HG03135 (cell line): ENCODE measurements around the gene FAF1.

ENCODE experiments used
- ATAC-seq: cut with Tn5 transposase; IDR thresholded peaks from one replicate; pipeline ENCODE4 v1.9.1; 2021; ENCODE audit warnings: mild to moderate bottlenecking, moderate library complexity; ENCODE audit not compliant: unreplicated experiment

FAF1 gene

DNA sequence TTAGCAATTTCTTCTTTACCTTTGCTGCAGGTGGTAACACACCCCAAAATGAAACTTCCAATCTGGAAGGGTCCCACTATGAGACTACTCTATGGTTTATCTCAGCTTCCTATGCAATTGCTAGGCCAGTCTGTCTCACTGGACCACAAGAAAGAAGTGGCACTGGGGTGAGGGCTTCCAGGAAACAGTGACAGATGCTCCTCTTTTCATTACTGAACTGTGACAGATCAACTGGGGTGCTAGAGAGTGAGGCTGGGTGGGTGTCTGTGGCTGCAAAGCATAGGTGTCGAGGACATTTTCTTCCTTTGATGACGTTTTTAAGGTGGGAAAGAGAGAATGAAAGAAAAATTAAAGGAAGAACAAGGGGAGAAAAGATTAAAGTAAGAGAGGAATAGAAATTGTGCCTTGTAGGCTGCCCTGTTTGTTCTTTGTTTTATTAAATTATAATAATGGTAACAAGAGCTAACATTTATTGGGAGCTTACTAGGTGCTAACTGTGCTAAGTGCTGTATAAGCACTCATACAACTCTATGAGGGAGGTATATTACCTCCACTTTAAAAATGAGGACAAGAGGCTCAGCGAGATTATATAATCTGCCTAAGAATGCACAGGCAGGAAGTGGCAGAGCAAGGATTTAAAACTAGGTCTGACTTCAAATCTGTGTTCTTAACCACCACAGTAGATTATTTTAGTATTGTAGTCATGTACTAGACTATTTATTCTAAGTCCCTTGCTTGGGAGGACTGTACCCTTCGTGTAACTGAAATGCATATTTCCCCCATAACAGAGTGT, 509.0 kb downstream of the FAF1 start:
- ATAC-seq: no peak

DNA sequence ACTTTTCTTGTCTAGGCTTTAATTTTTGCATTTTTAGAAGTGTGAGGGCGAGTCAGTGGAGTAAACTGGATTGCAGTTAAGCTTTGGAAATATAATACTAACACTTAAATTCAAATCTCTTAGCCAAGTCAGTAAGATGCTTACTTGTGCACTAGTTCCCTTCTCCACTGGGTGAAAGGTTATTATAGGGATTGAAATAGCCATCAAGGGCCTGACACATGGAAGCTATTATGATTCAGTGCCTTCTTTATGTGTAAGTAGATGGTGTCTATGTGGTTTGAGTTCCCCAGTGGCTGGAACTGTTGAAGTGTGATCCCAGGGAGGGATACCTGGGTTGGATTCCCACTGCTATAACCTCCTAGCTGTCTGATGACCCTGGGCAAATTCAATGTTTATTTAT, 512.1 kb downstream of the FAF1 start:
- no peak for ATAC-seq

DNA sequence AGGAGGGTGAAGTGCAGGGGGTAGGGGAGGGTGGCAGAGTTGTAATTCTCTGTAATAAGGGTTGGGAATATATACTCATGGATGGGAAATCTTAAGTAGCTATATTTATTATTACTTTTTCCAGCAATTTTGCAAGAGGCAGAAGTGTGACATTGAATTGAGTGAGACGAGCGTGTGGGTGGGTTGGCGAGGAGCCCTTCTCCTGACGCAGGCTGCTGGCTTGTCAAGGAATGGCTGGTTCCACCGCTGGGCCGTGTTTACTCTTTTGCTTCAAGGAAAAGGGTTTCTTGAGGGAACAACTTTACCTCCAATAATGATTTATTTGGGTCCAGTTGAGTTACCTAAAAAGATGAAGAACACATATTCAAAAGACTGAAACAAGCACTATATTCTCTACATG, 518.9 kb downstream of the FAF1 start:
- no peak for ATAC-seq

DNA sequence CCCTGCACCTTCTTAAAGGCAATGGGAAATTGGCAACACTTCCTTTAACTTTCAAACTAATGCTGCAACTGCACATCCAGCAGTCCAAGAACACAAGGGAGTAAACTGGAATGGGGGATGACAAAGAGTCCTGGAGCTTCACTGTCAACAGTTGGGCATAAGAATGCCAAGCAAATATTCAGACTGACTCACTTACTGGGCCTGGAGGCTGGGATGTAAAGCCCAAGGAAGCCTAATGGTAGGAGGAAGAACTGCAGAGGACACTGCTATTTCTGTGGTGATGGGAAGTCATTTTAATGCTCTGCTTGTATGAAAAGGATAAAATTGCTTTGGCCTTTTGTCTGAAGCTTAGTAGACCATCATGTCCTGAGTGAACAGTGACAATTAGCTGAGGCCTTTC, 521.1 kb downstream of the FAF1 start:
- no peak for ATAC-seq

DNA sequence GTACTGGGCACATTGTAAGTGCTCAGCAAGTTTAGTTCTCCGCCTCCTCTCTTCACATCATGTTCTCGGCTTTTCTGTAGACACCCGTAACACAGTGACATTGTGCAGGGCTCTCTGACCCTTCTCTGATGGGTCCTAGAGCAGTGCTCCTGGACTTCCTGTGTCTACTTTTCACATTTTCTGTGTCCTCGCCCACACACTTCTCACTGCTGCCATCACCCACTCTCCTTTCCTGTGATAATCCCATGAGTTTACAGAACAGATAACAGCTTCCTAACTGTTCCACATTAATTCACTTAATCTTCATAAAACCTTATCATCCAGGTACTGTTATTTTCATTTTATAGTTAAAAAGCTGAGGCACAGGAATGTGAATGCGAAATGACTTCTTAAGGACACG, 523.6 kb downstream of the FAF1 start:
- no peak for ATAC-seq

DNA sequence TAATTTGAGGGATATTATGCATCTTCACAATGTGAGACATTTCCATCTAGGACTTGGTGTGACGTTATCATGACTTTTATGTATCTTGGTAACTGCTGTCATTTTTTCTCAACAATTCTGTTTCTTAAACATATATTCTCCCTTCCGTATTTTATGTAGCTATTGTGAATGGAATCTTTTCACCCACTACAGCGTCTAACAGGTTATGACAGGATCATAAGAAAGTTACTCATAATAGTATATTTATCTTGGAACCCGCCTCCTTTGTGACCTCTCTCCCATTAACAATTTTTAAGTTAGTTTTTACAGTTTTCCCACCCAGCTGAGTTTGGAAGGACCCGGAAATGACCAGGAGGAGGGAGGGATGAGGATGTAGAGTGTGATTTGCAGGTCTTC, 530.1 kb downstream of the FAF1 start:
- ATAC-seq: no peak

DNA sequence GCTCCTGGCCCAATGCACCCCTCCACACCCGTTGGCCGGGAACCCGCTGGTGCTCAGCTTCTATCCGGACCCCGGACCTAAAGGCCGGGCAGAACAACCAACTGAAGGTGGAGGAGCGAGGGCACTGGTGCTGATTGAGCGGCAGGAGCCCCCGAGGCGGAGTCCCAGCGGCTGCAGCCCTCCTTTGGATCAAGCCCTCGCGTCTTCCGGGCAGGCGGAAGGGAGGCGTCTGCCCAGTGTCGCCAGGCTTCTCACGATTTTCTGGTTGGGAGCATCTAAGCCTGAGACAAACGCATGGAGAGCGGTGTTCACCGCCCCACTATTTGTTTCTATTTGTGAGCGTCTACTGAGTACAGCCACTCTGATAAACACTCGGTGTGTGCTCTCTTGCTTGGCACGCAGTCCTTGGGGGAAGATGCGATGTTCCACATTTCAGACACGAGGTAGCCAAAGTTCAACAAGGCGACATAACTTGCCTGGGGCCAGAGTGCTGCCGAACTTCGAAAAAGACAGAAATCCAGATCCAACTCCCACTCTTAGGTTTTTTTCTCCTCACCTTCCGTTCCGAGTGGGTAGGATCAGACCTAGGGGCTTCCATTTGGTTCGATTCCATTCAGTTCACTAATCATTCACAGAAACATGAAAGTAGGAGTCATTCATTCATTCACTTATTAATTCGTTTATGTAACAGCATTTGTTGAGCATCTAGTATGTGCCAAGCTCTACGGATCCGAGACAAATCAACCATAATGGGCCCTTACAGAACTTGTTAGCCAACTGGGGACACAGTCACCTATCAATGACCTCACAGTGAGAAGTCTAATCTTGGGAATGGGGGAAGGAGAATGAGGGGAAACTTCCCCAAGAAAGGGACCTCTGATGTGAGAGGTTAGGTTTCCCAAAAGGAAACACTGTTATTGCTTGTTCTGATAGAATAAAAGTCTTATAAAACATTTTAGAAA, 532.0 kb downstream of the FAF1 start:
- ATAC-seq: no peak

DNA sequence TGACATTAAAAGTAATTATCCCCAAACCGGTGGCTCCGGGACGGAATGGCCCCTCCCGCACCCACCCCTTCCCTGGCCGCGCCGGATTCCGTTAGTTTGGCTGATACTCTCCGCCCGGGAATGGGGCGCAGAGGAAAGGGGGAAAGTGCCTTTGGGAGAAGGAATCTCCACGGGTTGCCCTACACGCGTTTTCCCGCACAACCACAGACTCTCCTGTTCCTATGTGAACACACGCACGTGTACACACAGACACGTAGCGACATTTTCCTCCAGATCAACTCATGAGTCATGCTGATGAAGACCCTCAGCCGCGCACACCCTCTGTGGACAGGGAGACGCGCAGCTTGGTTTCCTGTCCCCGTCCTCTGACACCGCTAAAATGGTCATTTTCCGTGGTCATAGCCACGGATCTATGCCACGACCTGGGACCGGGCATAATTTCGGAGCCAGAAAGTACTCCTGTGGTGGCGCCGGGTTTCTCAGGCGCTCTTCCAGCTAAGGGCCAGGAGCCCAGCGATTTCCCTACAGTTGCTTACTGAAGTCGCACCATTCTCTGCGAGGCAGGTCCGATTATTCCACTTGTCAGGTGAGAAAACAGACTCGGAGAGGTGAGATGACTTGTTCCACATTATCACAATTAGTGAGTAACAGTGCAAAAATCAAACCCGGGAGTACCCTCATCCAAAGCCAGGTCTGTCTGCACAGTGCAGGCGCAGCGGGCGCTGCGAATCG, 532.8 kb downstream of the FAF1 start:
- no peak for ATAC-seq

DNA sequence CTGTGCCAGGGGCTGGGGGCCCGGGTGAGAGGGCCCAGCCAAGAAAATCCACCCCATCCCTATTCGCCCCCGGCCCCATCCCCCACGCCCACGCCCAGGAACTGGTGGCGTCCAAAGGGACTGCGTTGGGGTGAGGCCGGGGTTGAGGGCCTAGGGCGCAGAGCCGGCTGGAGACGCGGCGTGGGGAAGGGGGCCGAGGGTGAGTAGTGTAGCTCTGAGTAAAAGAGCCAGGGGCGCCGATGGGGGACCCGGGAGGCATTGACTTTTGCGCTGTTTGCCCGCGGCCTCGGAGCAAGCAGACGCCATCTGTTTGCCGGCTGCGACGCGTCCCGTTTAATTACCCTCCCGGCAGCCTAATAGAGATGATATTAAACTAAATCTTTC, 533.4 kb downstream of the FAF1 start:
- no peak for ATAC-seq

DNA sequence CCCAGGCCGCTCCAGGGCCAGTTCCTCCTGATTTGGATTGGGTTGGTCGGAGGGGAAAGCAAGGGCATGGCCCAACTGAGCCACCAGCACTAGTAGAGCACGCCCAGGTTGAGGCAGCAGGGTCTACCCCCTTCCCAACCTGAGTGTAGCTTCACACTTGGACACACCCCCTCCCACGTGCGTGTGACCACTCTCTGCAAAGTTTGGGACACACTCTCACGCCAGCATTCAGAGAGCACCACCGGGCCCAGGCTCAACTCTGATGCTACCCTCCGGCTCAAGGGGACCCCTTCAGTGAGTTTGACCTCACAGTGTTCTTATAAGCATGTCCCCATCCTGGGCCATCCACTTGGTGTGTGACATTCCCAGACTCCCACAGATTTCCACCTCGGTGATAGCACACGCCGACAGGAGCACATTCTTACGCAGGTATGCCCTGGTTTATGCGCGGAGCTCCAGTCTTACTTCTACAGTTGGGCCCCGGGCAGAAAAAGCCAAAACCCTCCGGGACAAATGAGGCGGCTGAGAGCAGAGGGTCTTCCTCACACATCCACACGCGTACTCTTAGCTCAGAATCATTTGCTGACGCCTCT, 533.9 kb downstream of the FAF1 start:
- no peak for ATAC-seq

DNA sequence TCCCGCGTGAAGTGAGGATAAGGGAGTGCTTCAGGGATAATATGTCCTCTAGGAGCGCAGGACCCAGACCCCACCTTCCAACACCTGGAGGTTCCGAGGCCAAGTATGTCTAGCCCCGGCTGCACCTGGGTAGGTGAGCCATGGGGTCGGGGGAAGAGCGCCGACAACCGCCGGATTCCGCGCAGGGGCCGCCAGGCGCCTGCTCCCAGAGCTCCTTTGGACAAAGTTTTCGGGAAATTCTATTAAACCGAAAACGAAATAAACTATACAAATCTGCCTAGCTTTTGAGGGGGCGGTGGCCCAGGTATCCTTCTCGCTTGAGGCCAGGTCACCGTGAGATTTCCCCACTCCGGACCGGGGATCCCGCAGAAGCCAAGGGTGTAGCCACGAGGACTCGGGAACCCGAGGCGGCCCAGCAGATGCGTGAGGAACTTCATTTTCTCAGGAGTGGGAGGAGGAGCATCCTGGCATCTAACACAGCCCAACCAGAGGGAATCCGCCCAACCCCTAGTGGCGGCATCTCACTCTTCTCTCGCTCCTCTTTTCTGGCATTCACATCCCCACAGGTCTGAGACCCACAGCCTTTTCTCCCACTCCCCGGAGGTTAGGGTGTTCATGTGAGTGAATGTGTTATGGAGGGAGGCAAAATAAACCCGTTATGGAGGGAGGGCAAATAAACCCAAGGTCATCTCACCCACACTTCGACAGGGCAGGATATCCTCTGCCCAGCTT, 534.5 kb downstream of the FAF1 start:
- ATAC-seq: no peak

DNA sequence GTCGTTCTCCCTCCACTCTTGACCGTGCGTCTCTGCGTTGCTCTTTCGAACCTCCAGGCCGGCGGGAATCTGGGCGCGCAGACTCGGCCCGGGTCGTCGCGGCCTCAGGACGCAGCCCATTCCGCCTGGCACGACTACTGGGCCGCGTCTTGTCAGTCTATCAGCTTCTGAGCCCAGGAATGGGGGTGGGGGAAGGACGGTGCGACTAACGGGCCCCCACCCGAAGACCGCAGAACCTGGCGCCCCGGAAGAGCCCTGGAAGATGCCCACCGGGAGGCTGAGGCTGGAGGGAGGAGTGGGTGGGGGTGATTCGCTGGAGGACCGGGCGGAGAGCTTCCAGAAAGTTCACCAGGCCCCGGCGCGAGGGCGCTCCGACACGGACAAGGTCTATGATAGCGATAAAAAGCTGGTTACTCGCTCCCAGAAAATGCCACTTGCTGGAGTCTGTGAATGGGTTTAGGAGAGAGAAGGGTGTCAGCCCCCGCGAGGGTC, 535.1 kb downstream of the FAF1 start:
- ATAC-seq: no peak

DNA sequence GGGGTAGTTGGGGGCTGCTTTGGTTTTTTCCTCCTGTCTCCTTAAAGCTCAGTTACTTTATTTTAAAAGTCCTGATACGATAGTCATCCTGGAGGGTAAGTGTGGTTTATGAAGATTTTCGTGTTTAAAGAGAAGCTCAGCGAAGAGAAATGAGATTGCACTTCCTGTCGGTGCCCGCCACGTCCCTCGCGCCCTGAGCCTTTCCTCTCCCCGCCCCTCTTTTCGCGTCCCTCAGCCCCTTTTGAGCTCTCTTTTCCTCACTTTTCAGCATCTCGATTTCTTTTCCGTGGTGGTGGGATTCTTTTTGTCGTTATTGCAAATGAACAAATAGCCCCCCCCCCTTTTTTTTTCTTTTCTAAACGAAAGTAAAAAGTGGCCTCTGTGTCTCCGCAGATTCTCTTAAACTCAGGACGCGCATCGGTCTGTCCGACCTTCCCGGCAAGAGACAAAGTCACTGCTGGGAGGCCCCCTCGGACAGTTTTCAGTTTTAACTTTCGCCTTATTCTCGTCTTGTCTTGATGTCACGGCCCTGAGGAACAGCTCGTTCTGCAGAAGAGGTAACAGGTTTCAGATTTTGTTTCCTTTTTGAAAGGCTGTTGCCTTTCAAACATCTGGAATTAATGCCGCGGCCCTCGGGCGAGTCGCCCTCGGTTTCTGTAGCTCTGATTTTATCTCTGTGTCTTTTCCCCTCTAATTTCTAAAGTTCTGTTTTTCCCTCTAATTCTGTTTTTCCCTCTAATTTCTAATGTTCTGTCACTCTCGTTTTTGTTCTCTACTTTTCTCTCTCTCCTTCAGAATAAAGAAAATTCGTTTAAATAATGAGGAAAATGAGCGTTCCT, 535.8 kb downstream of the FAF1 start:
- no peak for ATAC-seq

DNA sequence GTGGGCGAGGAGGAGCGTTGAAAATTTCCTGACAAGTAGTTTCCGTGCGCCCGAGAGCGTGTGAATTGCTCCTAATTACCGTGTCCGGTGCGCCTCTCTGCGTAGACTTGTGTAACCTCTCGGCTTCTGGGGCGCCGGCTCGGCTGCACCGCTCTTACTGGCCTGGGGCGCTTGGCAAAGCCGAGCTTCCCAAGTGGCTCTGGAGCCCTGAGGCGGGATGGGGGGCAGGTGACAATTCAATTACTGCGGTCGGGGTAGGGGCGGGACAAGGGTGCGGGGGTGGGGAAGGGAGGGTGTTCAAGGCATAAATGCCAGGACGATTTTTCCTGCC, 536.4 kb downstream of the FAF1 start:
- no peak for ATAC-seq

DNA sequence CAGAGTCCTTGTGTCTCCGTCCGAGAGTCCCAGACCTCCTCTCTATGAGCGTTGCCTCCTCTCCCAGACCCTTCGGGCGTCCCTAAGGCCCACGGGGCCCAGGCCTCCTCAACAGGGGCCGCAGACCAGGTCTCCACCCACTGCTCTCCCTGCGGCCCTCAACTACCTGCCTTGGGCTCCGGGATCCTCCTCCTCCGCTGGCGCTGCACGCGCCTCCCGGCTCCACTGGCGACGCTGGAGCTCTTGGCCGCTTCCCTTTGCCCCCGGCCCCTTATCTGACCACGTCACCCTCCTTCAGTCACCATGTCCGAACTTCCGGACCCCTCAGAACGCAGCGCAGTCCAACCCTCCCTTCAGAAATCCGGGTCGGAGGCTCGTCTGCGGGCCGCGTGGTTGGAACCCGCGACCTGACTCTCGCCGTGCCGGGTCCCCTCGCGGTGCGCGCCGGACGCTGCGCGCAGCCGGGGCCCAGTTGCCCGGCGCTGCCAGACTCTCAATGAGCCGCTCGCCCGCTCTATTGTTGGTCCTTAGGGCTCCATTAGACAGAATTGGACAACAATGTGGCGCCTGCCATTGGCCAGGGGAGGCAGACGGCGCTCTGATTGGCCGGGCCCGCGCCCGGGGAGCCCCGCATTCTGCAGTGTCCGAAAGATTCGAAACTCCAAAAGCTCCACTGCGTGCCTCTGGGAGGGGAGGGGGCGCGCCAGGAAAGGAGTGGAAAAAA, 537.0 kb downstream of the FAF1 start, which contains the start of gene DMRTA2:
DMRTA2 (minus strand) TSS at position 498 of the 724 bp plus-strand sequence. CDS start 1,907 bp downstream, outside the sequence.
- ATAC-seq: no peak

DNA sequence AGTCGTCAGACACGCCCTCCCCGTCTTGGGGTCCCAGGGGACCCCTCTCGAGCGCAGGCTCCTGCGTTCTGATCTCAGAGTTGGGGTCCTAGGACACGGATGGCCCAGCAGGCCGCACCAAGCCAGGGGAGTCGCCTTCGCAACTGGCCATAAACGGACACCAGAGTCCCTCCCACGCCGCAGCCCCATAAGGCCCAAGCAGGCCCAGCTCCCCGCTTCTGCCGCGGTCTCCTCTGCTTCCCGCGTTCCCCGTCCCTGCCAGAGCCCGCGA, 537.5 kb downstream of the FAF1 start:
- ATAC-seq: no peak

DNA sequence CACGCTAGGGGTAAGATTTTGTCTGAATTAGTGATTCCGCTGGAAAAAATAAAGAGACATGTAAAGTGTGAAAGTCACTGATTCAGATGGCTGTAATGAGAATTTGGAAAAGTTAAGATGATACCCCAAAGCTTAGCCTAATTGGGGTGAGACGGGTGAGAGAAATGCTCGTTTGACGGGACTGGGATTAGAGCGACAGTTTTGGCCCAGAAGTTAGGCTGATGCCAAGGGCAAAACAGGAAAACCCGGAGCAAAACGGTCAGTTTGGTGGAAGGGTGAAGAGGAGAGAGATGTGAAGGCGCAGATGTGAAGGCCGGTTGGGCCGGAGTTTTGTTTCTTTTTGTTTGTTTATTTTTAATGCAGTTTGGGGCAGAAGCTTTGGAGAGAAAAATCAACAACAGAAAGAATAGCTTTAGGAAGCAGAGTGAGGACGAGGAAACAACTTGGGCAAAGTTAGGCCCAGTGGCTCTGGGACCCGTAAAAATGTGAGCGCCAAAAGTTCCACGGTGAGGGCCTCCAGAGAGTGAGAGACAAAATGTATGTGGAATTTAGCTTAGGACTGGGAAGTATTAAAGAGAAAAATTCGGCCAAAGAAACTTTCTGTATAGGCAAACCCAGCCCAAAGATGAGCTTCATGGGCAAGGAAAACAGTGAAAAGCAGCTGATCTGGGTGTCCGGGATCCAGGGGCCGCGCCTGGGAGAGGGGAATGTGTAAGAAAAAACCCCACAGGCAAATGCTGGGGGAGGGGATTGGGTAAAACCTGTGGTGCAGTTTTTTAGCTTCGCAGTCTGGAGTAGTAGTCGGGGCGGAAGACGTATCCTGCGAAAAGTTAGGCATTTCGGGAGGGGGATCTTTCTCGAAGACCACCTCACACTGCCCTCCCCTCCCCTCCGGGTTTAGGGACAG, 538.0 kb downstream of the FAF1 start:
- no peak for ATAC-seq

DNA sequence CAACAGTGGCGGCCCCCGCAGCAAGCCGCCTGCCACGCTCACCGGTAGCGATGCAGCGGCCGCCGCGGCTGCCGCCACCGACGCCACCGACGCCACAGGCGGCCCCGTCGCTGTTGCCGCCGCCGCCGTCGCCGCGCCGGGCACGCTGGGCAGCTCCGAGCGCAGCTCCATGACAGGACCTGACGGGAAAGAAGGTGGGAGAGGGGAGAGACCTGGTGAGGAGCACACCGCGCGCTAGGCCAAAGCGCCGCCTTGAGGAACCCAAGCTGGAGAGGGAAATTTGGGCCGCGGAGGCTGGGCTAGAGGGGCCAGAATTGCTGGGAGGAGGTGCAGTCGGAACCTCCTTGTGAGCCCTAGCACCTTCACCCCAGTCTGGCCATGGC, 538.7 kb downstream of the FAF1 start:
- ATAC-seq: no peak
